GM13977 (cell line): Measurements from ENCODE around the gene SYT7.

Source experiments
- DNase-seq: peaks from one replicate; pipeline ENCODE4 v3.0.0; 2012; ENCODE audit warnings: low spot score
- in situ Hi-C: fragments of 300-500 bp; cut with MboI; formaldehyde crosslinking; loops from one replicate; pipeline ENCODE4 v1.12.0; 2022; ENCODE audit warnings: low sequenced_read_pairs, low pct_unique_long_range_greater_than_20kb, mixed read lengths, inconsistent platforms; ENCODE audit not compliant: unreplicated experiment
- TF ChIP-seq, protein P1 (sequence below): IDR thresholded peaks from 2 replicates; pipeline ENCODE4 v1.5.1; 2012; ENCODE audit warnings: mild to moderate bottlenecking, control low read depth; ENCODE audit not compliant: insufficient read depth; ENCODE audit errors: extremely low read depth, missing control alignments

The SYT7 gene

DNA sequence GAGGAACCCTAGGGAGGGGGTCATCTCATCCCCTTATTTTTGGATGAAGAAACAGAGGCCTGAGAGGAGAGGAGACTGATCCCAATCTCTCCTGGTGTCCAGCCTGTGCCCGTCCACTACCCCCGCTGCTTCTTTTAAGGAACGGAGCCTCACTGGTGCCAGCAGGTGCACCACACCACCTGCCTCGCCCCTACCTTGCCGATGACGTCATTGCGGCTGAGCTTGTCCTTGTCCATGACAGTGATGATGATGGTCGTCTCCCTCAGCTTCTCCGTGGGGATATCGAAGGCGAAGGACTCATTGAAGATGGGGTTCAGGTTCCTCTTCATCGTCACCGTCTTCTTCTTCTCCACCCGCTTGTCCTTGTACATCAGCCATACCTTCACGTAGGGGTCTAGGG is 58.0 kb downstream of the SYT7 start:
- in situ Hi-C loops = no loop called here
- DNase-seq = no peak
- TF ChIP-seq, protein P1, sequence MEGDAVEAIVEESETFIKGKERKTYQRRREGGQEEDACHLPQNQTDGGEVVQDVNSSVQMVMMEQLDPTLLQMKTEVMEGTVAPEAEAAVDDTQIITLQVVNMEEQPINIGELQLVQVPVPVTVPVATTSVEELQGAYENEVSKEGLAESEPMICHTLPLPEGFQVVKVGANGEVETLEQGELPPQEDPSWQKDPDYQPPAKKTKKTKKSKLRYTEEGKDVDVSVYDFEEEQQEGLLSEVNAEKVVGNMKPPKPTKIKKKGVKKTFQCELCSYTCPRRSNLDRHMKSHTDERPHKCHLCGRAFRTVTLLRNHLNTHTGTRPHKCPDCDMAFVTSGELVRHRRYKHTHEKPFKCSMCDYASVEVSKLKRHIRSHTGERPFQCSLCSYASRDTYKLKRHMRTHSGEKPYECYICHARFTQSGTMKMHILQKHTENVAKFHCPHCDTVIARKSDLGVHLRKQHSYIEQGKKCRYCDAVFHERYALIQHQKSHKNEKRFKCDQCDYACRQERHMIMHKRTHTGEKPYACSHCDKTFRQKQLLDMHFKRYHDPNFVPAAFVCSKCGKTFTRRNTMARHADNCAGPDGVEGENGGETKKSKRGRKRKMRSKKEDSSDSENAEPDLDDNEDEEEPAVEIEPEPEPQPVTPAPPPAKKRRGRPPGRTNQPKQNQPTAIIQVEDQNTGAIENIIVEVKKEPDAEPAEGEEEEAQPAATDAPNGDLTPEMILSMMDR = no peak

GRCh38 chr11:61518032-61518795 is 62.7 kb downstream of the SYT7 start:
- in situ Hi-C loops = no loop called here
- no peak for DNase-seq
- TF ChIP-seq, protein P1 = no peak

GRCh38 chr11:61516675-61517572 is 64.0 kb downstream of the SYT7 start:
- TF ChIP-seq, protein P1 = peak; percentile 94
- DNase-seq = peak; percentile 91
- in situ Hi-C loops = no loop called here

GRCh38 chr11:61516191-61516590 is 64.7 kb downstream of the SYT7 start:
- TF ChIP-seq, protein P1 = no peak
- in situ Hi-C loops = no loop called here
- DNase-seq = no peak

GRCh38 chr11:61515686-61516085 is 65.2 kb downstream of the SYT7 start:
- no peak for DNase-seq
- in situ Hi-C loops = no loop called here
- TF ChIP-seq, protein P1 = no peak

GRCh38 chr11:61514050-61514917 is 66.6 kb downstream of the SYT7 start:
- DNase-seq = no peak
- TF ChIP-seq, protein P1 = no peak
- in situ Hi-C loops = no loop called here
